Left cardiac atrium (tissue), 4 donors: ENCODE measurements around the gene ATF6B. TPM values are rescaled to one million over a fixed set of nuclear protein-coding genes. Genes with fewer than 3 reads are reported as not detected.

ENCODE experiments used
- ATAC-seq, 2 donors: fragments of 200-7000 bp; cut with Tn5 transposase; one replicate each; pipeline ENCODE4 v1.9.1; 2020; ENCODE audit warnings: mild to moderate bottlenecking in 2 of 2, moderate library complexity in 2 of 2
- DNase-seq: peaks from one replicate; pipeline ENCODE4 v3.0.0-alpha.2; 2020
- intact Hi-C, 2 donors: fragments of 100-400 bp; cut with DNase I; formaldehyde crosslinking; loops; one replicate each; pipeline versions ENCODE4 v1.14.1 to v1.15.1; 2022 to 2023
- long read RNA-seq: library from polyadenylated mRNA; unstranded; transcript quantifications from one replicate; pipeline ENCODE4 v2.0.0, GENCODE V29; 2021
- total RNA-seq, 2 donors: library from RNA; stranded (reverse); fragmentation: NEBNext Ultra II Directional; extraction: Animal tissue kit (Norgen Biotek cat#: 25700); gene quantifications; one replicate each; pipeline ENCODE4 v1.2.1, GENCODE V29; 2021
- donor health status: DM: no; HTN: yes; CAD: no.
- donor health status: DM: no; HTN: yes; CAD: no; lungs with severe emphysema.
- donor health status: DM: yes; HTN: yes; CAD: no.
- donor health status: Dilated cardiomyopathy.

The ATF6B gene
- 10 to 100 TPM; 35.4 to 36.2 TPM for total RNA-seq
- long read RNA-seq, partial matches to known transcripts, result 2 of 5 reads
- long read RNA-seq, other reads (novel, unspliced or antisense), result 1 of 5 reads

DNA sequence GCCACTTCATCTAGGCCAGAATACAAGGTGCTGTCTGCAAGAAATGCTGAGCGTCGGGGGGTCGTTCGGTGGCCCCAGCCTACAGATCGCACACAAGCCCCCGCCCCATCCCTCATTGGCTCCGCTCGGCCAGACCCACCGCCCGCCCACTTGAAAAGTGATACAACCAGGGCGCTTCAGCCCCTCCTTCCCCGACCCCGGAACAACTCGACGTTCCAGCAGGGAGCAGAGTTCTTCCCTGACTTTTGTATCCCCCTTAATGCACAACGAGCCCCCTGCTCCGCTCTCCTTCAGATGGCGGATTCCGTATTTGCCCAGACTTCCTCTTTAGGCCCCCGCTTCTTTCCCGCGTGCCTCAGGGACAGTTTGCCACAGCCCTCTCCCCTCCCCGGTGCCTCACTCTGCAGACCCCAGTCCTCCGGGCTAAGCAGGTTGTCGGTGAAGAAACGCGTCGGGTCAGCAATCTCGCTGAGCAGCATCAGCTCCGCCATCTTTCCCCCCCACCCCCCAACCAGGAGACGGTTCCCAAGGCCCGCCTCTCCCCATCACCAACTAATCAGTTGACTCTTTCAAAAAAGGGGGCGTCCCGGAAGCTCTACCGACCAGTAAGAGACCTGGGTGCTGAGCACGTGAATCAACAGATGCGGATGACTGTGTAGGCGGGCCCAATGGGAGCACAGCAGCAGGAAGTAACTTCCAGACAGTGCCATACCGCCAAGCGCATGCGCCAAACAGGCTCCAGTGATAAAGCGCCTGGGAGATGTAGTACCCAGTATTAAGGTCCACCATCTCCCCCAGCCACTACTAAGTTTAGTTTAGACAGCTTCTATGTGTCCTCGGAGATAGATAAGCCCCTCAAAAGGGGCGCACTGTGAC is at the start of gene ATF6B:
Gene ATF6B (minus strand): TSS at position 530 of the 876 bp plus-strand sequence. CDS start 39 bp downstream, at position 491.
- DNase-seq (peak; percentile 100), ATAC-seq (peak; percentile 95)
- intact Hi-C loops, result loop anchor here in 1 of 2 donors (5.0 kb wide), 1 partner anchor 1069 kb away; no protein-coding TSS in a partner anchor

DNA sequence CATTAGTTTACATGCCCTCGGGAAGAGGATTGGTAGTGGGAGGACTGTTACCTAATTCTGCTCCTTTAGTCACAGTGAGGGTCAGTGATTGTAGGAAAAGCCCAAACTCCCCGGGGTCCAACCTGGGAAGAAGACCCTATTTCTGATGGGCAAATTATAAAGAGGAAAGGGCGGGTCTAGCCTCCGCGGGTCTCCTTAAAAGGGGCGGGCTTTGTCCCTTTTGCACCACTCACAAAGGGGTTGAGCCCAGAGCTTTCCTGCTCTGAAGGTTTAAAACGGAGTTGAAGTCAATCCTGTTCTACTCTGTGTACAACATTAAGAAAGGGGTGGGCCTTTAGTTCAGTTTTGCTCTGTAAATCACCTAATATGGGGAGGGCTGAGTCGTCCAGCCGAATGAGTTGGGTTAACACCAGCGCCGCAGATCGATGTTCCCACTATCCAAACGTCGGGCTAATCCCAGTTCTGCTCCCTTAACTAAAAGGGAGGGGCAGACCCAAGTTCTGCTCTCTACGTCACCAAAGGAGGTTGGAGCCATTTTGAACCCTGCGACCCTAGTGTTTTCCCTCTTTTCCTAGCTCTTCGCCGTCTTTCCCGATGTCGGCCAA is 49.2 kb upstream of the ATF6B start:
- ATAC-seq, result peak; percentile 13 to 22
- DNase-seq, result no peak
- intact Hi-C loops, result no loop called here

GRCh38 chr6:32176476-32177182 is 48.6 kb upstream of the ATF6B start:
- ATAC-seq, result peak in 1 of 2 donors; percentile 1
- intact Hi-C loops, result no loop called here

DNA sequence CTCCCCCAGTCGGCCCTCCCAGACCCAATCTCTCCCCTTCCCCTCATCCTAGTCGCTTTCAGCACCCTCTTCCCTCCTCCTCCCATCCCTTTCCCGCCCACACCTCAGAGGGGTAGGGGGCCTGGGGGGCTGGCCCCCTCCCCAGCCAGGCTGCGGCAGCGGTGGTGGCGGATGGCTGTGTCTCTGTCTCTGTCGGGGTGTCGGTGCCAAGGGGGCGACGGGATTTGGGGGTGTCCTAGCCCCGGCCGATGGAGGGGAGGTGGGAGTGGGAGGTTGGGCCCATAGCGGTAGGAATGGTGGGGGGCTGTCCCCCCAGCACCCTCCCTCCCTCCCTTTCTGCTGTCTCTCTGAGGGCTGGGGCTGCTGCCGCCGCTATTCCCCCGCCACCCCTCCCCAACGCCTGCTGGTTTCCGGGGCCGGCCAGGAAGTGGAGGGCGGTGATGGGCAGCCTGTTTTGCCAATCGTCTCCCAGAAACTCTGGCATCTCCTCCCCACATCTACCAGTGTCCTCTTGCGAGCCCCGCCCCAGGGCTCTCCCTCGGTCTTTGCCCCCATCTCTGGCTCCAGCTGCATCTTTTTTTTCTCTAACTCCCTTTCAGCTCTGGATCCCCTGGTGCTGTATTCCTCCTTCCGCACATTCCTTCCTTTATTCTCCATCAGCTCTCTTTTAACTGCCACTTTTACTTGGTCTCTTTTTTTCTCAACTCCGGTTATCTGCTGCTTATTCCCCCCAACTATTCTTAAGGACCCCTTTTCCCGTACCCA is 47.8 kb upstream of the ATF6B start, which contains the start of gene AGPAT1:
Gene AGPAT1 (minus strand): TSS at position 374 of the 765 bp plus-strand sequence. CDS start 4,588 bp downstream, outside the sequence.
- ATAC-seq, result peak; percentile 73 to 78
- intact Hi-C loops, result no loop called here
- DNase-seq, result peak; percentile 97

More at GRCh38 chr6:32176476-32177182, 48.6 kb upstream of the ATF6B start:
- DNase-seq, result no peak

GRCh38 chr6:32175322-32175710 is 47.3 kb upstream of the ATF6B start:
- no peak for ATAC-seq
- intact Hi-C loops, result no loop called here

GRCh38 chr6:32174416-32174815 is 46.4 kb upstream of the ATF6B start:
- intact Hi-C loops, result no loop called here
- no peak for ATAC-seq

More at GRCh38 chr6:32175322-32175710, 47.3 kb upstream of the ATF6B start:
- no peak for DNase-seq

DNA sequence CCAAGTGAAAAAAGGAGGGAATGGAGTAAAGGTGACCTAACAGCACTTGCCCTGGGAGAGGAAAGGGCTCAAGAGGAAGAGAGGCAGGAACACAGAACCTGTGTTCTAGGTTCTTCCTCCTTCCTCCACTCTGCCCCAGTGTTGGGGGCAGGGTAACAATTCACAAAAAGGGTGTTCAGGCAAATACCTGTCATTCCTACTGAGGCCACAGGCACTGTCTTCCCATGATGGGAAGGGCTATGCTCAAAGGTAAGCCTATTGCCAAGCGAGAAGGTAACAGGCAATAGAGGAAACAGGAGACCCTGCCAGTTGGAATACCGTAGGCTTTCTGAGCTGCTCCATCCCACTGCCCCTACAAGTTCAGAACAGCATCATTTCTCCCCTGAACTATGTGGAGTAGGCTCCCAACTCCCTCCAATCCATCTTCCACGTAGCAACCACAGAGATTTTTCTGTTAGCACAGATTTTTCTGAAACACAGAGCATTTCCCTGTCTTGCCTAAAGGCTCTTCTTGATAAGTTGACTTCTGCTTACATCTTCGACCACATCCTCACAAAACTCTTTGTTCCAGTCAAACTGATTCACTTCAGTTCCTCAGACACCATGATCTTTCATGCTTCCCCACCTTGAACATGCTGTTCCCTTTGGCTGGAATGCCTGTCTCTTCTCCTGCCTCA is 45.1 kb upstream of the ATF6B start:
- DNase-seq, result no peak
- intact Hi-C loops, result no loop called here
- ATAC-seq, result no peak

More at GRCh38 chr6:32174416-32174815, 46.4 kb upstream of the ATF6B start:
- no peak for DNase-seq

DNA sequence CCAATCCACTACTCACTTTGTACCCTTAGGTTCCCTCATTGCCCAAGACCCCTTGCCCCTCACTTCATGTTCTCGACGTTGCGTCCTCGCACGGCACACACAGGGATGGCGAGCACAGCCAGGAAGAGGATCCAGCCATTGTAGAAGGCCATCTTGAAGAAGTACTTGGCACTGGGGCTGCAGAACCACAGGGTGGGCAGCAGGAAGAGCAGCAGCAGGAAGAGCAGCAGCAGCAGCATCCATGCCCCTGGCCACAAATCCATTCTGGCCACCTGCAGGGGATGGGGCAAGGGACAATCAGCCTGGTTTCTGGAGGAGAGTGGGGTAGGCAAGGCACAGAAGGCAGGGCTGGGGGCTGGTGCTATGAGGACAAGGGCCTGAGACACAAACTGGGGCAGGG is 43.2 kb upstream of the ATF6B start:
- intact Hi-C loops, result no loop called here
- no peak for ATAC-seq
- DNase-seq, result no peak

DNA sequence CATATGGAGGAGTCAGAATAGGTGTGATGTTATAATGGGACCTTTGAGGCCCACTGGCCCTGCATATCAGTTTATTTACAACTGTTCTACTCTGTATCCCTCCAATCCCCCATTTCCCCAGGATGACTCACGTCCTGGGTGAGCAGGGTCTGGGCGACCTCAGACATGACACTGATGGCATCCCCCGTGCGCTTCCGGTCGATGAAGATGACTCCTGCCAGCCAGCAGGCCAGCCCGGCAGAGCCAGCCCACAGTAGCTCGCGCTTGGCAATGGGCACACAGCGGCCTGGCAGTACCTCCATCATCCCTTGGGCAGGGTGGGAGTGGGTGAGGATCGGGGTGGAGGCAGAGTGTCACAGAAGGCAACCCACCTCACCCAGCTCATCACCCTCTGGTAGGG is 42.2 kb upstream of the ATF6B start:
- ATAC-seq (no peak), DNase-seq (no peak)
- intact Hi-C loops, result no loop called here

DNA sequence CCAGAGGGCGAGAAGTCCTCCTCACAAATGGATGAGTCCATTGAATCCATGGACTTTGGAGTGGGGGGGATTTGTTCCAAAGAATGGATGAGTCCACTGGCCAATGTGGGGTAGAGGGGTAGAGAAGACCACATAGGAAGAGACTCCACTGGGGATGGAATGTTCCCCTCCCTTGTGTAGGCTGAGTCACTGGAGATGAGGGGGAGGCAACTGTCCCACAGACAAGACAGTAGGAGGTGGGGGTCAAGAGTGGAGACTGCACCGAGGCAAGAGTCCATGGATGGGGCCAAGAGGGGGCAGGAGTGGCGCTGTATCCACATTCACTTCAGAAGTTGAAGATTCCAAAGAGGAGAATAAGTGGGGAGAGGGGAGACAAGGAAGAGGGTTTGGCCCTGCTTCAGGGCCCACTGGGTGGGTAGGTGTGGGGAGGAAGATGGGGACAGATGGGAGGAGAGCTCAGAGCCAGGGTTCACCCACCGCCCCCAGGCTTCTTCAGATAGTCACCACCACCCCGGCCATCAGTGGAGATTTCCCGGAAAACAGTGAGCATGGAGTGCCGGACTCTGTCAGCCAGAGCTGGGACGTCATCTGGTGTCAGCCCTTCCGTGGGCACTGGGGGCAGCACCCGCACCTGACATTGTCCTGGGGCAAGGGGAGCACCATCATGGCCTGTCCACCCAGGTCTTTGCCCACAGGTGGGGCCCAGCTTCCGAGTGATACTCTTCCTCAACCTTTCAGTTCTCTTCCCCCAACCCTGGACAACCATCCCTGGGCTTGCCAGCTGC is 41.0 kb upstream of the ATF6B start:
- DNase-seq (no peak), ATAC-seq (peak in 1 of 2 donors; percentile 21)
- intact Hi-C loops, result no loop called here

DNA sequence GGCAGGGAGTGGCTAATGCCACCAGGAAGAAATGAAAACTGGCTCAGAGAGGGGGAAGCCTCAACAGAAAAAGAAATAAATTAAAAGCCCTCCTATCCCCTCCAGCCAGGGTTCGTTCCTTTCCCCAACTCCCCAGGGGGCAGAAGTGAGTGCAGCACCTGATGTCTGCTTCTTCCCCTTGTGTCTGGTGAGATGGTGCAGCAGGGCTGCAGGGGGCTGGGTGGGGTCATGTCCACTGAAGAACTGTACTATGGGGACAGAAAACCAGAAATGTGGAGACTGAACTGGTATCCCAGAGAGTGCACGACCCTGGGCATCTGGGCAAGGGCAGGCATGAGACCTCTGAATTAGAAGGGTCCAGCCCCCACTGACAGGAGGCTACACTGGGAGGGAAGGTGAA is 40.3 kb upstream of the ATF6B start:
- ATAC-seq, result no peak
- DNase-seq, result no peak
- intact Hi-C loops, result no loop called here

DNA sequence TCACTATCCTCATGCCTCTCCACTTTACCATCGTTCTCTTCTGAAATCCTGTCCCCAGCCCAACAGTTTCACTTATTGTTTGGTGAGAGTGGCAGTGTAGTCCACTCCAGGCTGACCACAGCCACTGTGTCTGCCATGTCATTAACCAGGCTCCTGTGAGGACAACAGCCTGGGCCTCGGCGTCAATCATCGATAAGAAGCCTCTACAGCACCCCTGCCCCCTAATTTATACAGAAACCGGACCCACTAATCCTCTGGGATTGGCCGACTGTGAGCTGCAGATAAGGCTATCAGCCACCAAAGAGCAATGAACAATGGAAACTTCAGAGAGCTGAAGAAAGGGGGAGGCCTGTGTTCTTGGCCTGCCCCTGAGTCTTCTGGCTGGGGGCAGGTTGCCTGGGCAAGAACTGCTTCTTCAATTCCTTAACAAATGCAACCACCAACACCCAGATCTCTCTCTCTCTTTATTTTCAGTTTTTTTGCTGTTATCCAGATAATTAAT is 39.8 kb upstream of the ATF6B start:
- ATAC-seq, result no peak
- DNase-seq, result no peak
- intact Hi-C loops, result no loop called here

DNA sequence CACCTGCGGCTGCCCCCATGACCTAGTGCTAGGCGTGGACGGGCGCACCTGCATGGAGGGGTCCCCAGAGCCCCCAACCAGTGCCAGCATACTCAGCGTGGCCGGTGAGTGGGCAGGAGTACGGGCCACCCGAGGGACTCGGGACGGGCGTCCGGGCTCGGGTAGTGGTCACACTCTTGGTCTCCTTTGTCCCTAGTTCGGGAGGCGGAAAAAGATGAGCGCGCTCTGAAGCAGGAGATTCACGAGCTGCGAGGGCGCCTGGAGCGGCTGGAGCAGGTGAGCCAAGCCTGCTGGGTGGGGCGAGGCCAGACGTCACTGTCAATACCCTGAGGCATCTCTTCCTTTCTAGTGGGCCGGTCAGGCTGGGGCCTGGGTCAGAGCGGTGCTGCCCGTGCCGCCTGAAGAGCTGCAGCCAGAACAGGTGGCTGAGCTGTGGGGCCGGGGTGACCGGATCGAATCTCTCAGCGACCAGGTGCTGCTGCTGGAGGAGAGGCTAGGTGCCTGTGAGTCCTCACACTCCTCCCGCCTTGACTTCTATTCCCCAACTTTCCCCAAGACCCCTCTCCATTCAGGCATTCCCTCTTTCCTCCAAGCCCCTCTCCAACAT is 39.2 kb upstream of the ATF6B start:
- DNase-seq (no peak), ATAC-seq (no peak)
- intact Hi-C loops, result no loop called here

DNA sequence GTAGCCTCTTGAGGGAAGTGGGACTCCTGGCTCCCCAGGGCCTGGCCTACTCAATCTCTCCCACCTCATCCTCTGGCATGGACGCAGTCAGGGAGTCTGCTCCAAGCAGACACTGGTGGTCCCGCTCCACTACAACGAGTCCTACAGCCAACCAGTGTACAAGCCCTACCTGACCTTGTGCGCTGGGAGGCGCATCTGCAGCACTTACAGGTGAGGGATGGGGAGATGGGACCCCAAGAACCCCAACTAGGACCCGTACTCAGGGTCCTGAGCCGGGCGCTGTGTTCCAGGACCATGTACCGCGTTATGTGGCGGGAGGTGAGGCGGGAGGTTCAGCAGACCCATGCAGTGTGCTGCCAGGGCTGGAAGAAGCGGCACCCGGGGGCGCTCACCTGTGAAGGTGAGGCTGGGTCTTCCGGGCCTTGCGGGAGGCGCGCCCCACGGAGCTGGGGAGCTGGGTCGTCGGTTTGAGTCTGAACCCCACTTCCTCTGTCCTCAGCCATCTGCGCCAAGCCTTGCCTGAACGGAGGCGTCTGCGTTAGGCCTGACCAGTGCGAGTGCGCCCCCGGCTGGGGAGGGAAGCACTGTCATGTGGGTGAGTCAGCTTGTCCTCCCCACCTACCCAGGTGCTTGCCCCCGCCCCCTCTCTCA is 38.5 kb upstream of the ATF6B start:
- intact Hi-C loops, result no loop called here
- no peak for DNase-seq
- no peak for ATAC-seq

- intact Hi-C loops, result no loop called here
- ATAC-seq, result no peak
- DNase-seq, result no peak
Measured at GRCh38 chr6:32164295-32164694, 36.2 kb upstream of the ATF6B start, which contains the start of gene EGFL8. EGFL8 (plus strand) TSS chr6:32164595; CDS start chr6:32166166, 1,571 bp downstream.

DNA sequence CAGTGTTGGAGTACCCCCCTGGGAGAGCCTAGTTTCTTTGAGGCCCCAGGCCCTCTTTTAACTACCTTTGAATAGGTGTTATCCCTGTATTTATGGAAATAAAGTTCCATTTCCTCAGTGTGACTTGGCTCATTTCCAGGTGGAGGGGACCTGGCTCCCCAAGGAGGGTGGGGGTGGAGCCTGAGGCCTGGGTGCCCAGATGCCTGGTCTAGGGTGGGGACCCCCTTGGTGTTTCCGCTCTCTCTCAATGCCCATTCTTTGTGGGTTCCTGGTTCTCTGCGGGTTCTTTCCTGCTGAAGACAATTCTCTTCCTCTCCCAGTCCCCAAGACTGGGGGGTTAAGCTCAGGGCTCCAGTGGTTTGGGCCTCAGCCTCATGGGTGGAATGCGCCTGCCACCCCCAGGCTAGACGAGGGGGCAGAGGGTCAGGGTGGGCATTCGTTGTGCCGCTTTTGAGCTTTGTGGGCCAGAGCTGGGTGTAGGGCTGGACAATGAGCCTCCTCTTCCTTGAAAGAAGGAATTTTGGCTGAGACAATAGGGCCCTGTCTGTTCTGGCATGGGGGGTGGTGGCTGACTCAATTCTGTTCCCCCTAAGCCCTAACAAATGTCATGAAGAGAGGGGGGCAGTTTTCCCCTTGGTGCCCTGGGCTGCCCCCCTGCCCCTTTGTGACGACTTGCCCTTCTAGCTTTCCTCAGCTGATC is 35.7 kb upstream of the ATF6B start:
- no peak for DNase-seq
- peak; percentile 14 to 44 for ATAC-seq
- intact Hi-C loops, result no loop called here
